HepG2 (cell line): ENCODE results near the gene ZNF385B. TPM values are rescaled to one million over a fixed set of nuclear protein-coding genes. Genes with fewer than 3 reads are reported as not detected.
A peak's percentile ranks its signal among the peaks of the same experiment; 100 is the strongest.

Experiments
- AKNA ChIP-seq: sonication (generic); formaldehyde crosslinking; IDR thresholded peaks from 2 replicates; pipeline ENCODE4 v1.4.0; 2020; ENCODE audit warnings: missing genetic modification reagents, borderline replicate concordance
- CHD4 ChIP-seq: fragments of 200-600 bp; sonication (generic); IDR thresholded peaks from 2 replicates; pipeline ENCODE4 v1.7.0; 2017; ENCODE audit warnings: mild to moderate bottlenecking, low read length, borderline replicate concordance
- E2F2 ChIP-seq: sonication (generic); formaldehyde crosslinking; IDR thresholded peaks from 2 replicates; pipeline ENCODE4 v1.4.0; 2020; ENCODE audit warnings: missing genetic modification reagents, borderline replicate concordance
- ELF3 ChIP-seq: IDR thresholded peaks from 2 replicates; pipeline ENCODE4 v1.6.1; 2016; ENCODE audit warnings: missing genetic modification reagents, missing compliant biosample characterization
- GATAD2A ChIP-seq: IDR thresholded peaks from 2 replicates; pipeline ENCODE4 v1.6.1; 2016
- GTF2F1 ChIP-seq: fragments of 150-350 bp; IDR thresholded peaks from 2 replicates; pipeline ENCODE4 v1.6.1; 2014; ENCODE audit warnings: low read length
- HCFC1 ChIP-seq: fragments of 150-350 bp; IDR thresholded peaks from 2 replicates; pipeline ENCODE4 v1.6.1; 2014; ENCODE audit warnings: low read depth, low read length
- HNF4A ChIP-seq: sonication (generic); formaldehyde crosslinking; IDR thresholded peaks from 2 replicates; pipeline ENCODE4 v1.4.0; 2020; ENCODE audit warnings: missing genetic modification reagents
- KAT7 ChIP-seq: IDR thresholded peaks from 2 replicates; pipeline ENCODE4 v1.6.1; 2018; ENCODE audit warnings: borderline replicate concordance, missing compliant biosample characterization
- KAT8 ChIP-seq: IDR thresholded peaks from 2 replicates; pipeline ENCODE4 v1.6.1; 2016; ENCODE audit warnings: missing genetic modification reagents, missing compliant biosample characterization
- KMT2A ChIP-seq: sonication (generic); formaldehyde crosslinking; IDR thresholded peaks from 2 replicates; pipeline ENCODE4 v1.4.0; 2020; ENCODE audit warnings: missing genetic modification reagents
- NCOA2 ChIP-seq: sonication (generic); formaldehyde crosslinking; IDR thresholded peaks from 2 replicates; pipeline ENCODE4 v1.8.0; 2022; ENCODE audit warnings: inconsistent platforms
- NCOR1 ChIP-seq: fragments of 200-600 bp; sonication (generic); IDR thresholded peaks from 2 replicates; pipeline ENCODE4 v1.7.0; 2017; ENCODE audit warnings: antibody characterized with exemption, low read length, borderline replicate concordance
- NR2F2 ChIP-seq: IDR thresholded peaks from 2 replicates; pipeline ENCODE4 v1.6.1; 2012; ENCODE audit warnings: low read depth, inconsistent platforms, borderline replicate concordance
- RBM22 ChIP-seq: fragments of 200-400 bp; formaldehyde crosslinking; optimal IDR thresholded peaks from 2 replicates; pipeline ENCODE3; 2017; ENCODE audit warnings: mild to moderate bottlenecking, low read length, moderate library complexity
- RFXAP ChIP-seq: sonication (generic); formaldehyde crosslinking; IDR thresholded peaks from 2 replicates; pipeline ENCODE4 v1.4.0; 2020; ENCODE audit warnings: missing genetic modification reagents, borderline replicate concordance
- TAF15 ChIP-seq: fragments of 200-400 bp; formaldehyde crosslinking; IDR thresholded peaks from one replicate; pipeline ENCODE4 v1.6.1; 2018; ENCODE audit warnings: mild to moderate bottlenecking, low read depth, low read length; ENCODE audit not compliant: poor library complexity, severe bottlenecking
- TCF7 ChIP-seq: sonication (generic); IDR thresholded peaks from 2 replicates; pipeline ENCODE4 v1.6.1; 2016; ENCODE audit warnings: antibody characterized with exemption, low read depth
- TEAD3 ChIP-seq: optimal IDR thresholded peaks from 2 replicates; pipeline ENCODE3; 2016; ENCODE audit warnings: borderline replicate concordance
- TFAP4 ChIP-seq: sonication (generic); IDR thresholded peaks from 2 replicates; pipeline ENCODE4 v1.6.1; 2016; ENCODE audit warnings: low read depth, borderline replicate concordance
- YY1 ChIP-seq: IDR thresholded peaks from 2 replicates; pipeline ENCODE4 v1.6.1; 2011; ENCODE audit warnings: low read length, low read depth, moderate library complexity, mild to moderate bottlenecking; ENCODE audit not compliant: insufficient read depth, insufficient replicate concordance
- ZMAT3 ChIP-seq: sonication (generic); formaldehyde crosslinking; conservative IDR thresholded peaks from 2 replicates; pipeline ENCODE4 v1.7.0; 2021; ENCODE audit warnings: missing genetic modification reagents
- ZNF180 ChIP-seq: sonication (generic); formaldehyde crosslinking; IDR thresholded peaks from 2 replicates; pipeline ENCODE4 v1.4.0; 2020; ENCODE audit warnings: low read depth, missing genetic modification reagents, borderline replicate concordance
- ZNF430 ChIP-seq: sonication (generic); formaldehyde crosslinking; IDR thresholded peaks from 2 replicates; pipeline ENCODE4 v1.9.0; 2021; ENCODE audit warnings: mild to moderate bottlenecking, missing genetic modification reagents
- polyA plus RNA-seq, 8 experiments: library from polyadenylated mRNA; depleted of rRNA in 3 of 8; stranded (reverse) in 7 of 8; unstranded in 1 of 8; fragments of >200 nt; fragmentation: Illumina TruSeq in 4 of 8; extraction: Trizol in 4 of 8; gene quantifications; 2 replicates each; pipeline versions ENCODE4 v1.2.1 to v1.2.3, GENCODE V29; 2011 to 2016; ENCODE audit warnings: low read depth in 4 of 8, missing spikeins in 1 of 8, mixed read lengths in 1 of 8; ENCODE audit not compliant: insufficient read depth in 1 of 8
- total RNA-seq, 5 experiments: library from RNA; depleted of rRNA; stranded (reverse); fragments of >200 nt; fragmentation: Illumina TruSeq; extraction: Trizol; gene quantifications; 2 replicates each; pipeline ENCODE4 v1.2.3, GENCODE V29; 2016; ENCODE audit warnings: low read depth in 1 of 5

ZNF385B gene
- total and polyA plus RNA-seq, 2 of the 13 experiments (the other 11 are each of a cell fraction or from before 2014, with no cell fraction given) = 3.3 to 6.7 TPM

GRCh38 chr2:179558010-179558934 is 303.1 kb downstream of the ZNF385B start (continued):
- peak; percentile 49 for TF ChIP-seq HNF4A (CRISPR knock-in tag)
- TF ChIP-seq KAT8 (CRISPR knock-in tag) = 0 out of 2 replicates have a peak, but pooled peaks have one; percentile 12
- no peak for TF ChIP-seq E2F2 (CRISPR knock-in tag)
- TF ChIP-seq ELF3 (CRISPR knock-in tag) = no peak
- TF ChIP-seq NCOA2 = peak; percentile 61; the same call in 1 of the 2 replicates
- TF ChIP-seq YY1 = peak; percentile 65
- peak; percentile 72; the same call in 1 of the 2 replicates for TF ChIP-seq CHD4
- TF ChIP-seq TEAD3 (CRISPR knock-in tag) = peak; percentile 42
- TF ChIP-seq ZMAT3 (CRISPR knock-in tag) = no peak
- no peak for TF ChIP-seq KMT2A (CRISPR knock-in tag)
- TF ChIP-seq TFAP4 = peak; percentile 48
- TF ChIP-seq RFXAP = 0 out of 2 replicates have a peak, but pooled peaks have one; percentile 42
- peak; percentile 54; the same call in 1 of the 2 replicates for TF ChIP-seq ZNF430 (CRISPR knock-in tag)
- TF ChIP-seq GATAD2A (CRISPR knock-in tag) = 0 out of 2 replicates have a peak, but pooled peaks have one; percentile 45
- no peak for TF ChIP-seq KAT7
- TF ChIP-seq HCFC1 = no peak
- peak; percentile 89 for TF ChIP-seq TCF7
- TF ChIP-seq AKNA (CRISPR knock-in tag) = 0 out of 2 replicates have a peak, but pooled peaks have one; percentile 26
- TF ChIP-seq TAF15 = no peak
- TF ChIP-seq RBM22 = no peak
- no peak for TF ChIP-seq ZNF180 (CRISPR knock-in tag)
- no peak for TF ChIP-seq GTF2F1
- peak; percentile 45; the same call in 1 of the 2 replicates for TF ChIP-seq NR2F2
- peak; percentile 47; the same call in 1 of the 2 replicates for TF ChIP-seq NCOR1
